ENCODE measurements around the gene ZNF473. TPM values are rescaled to one million over a fixed set of nuclear protein-coding genes. Genes with fewer than 3 reads are reported as not detected.

ZNF473 gene
- total and polyA plus RNA-seq, 2 of the 13 experiments (the other 11 are each of a cell fraction or from before 2014, with no cell fraction given) = 5.8 to 11.9 TPM

GRCh38 chr19:50008532-50008931 is 17.3 kb upstream of the ZNF473 start:
- Histone ChIP-seq H2AFZ (ENCODE audit: low read length) (no peak overlapping the region), H3K4me2 (ENCODE audit: low read depth, low read length) (no peak overlapping the region), H3K9me3 (ENCODE audit: low read length) (no peaks in the 10 kb centered on the region), H4K20me1 (ENCODE audit: insufficient read depth, low read length) (no peaks in the 10 kb centered on the region), H3K27me3 (ENCODE audit: control insufficient read depth in 1 of 2, insufficient read depth in 2 of 2, low read length in 2 of 2) (no peaks in the 10 kb centered on the region), H3K9ac (ENCODE audit: insufficient read depth, low read depth, low read length) (no peak overlapping the region), H3K36me3 (replicated peaks in 1 of 2; ENCODE audit: control insufficient read depth in 1 of 2, insufficient read depth in 2 of 2, low read length in 2 of 2) (peaks cover 15 to 56% of the 10 kb centered on the region in 2 experiments), H3K4me1 (ENCODE audit: insufficient read depth, low read length) (no peaks in the 10 kb centered on the region), H3K27ac (ENCODE audit: extremely low read length, insufficient read depth, low read length) (no peak overlapping the region), H3K79me2 (ENCODE audit: insufficient read depth, low read length) (no peaks in the 10 kb centered on the region), H3K4me3 (replicated peaks in 1 of 3; ENCODE audit: insufficient read depth in 1 of 3, low read depth in 2 of 3, low read length in 3 of 3) (no peak overlapping the region)
- 74% methylated on average over 10 of the region's 10 CpGs for WGBS (ENCODE audit: low lambda C conversion rate)
- in situ Hi-C loops (cut with HindIII; ENCODE audit: extremely low pct_ligation_motif_present, low pct_unique_long_range_greater_than_20kb) (no loop called here), intact Hi-C loops (cut with micrococcal nuclease; ENCODE audit: unreplicated experiment) (no loop called here)
- ATAC-seq (peak; percentile 62; the same call in 2 of the 3 replicates), FAIRE-seq (no peak), DNase-seq (ENCODE audit: low spot score) (no peak)
- POLR2A ChIA-PET = no interaction called here
- BruUV-seq (replicated peaks) = no TSS peak
- CTCF ChIA-PET (ENCODE audit: low intra/inter-chr PET ratio, low total read pairs) = no interaction called here
- no peak for TF ChIP-seq ZNF333 (CRISPR knock-in tag; IDR thresholded peaks at IDR 0.05; ENCODE audit: borderline replicate concordance)
- TF ChIP-seq HNF4A (CRISPR knock-in tag; IDR thresholded peaks at IDR 0.05) = no peak
- no peak for TF ChIP-seq SKI (IDR thresholded peaks at IDR 0.05; ENCODE audit: partially characterized antibody)
- TF ChIP-seq, protein P1, sequence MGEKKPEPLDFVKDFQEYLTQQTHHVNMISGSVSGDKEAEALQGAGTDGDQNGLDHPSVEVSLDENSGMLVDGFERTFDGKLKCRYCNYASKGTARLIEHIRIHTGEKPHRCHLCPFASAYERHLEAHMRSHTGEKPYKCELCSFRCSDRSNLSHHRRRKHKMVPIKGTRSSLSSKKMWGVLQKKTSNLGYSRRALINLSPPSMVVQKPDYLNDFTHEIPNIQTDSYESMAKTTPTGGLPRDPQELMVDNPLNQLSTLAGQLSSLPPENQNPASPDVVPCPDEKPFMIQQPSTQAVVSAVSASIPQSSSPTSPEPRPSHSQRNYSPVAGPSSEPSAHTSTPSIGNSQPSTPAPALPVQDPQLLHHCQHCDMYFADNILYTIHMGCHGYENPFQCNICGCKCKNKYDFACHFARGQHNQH (CRISPR knock-in tag; IDR thresholded peaks at IDR 0.05) = no peak
- TF ChIP-seq TBX3 (IDR thresholded peaks at IDR 0.05; ENCODE audit: borderline replicate concordance) = no peak
- TF ChIP-seq, protein P2, sequence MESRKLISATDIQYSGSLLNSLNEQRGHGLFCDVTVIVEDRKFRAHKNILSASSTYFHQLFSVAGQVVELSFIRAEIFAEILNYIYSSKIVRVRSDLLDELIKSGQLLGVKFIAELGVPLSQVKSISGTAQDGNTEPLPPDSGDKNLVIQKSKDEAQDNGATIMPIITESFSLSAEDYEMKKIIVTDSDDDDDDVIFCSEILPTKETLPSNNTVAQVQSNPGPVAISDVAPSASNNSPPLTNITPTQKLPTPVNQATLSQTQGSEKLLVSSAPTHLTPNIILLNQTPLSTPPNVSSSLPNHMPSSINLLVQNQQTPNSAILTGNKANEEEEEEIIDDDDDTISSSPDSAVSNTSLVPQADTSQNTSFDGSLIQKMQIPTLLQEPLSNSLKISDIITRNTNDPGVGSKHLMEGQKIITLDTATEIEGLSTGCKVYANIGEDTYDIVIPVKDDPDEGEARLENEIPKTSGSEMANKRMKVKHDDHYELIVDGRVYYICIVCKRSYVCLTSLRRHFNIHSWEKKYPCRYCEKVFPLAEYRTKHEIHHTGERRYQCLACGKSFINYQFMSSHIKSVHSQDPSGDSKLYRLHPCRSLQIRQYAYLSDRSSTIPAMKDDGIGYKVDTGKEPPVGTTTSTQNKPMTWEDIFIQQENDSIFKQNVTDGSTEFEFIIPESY (CRISPR knock-in tag; IDR thresholded peaks at IDR 0.05) = peak; percentile 93
- TF ChIP-seq, protein P3, sequence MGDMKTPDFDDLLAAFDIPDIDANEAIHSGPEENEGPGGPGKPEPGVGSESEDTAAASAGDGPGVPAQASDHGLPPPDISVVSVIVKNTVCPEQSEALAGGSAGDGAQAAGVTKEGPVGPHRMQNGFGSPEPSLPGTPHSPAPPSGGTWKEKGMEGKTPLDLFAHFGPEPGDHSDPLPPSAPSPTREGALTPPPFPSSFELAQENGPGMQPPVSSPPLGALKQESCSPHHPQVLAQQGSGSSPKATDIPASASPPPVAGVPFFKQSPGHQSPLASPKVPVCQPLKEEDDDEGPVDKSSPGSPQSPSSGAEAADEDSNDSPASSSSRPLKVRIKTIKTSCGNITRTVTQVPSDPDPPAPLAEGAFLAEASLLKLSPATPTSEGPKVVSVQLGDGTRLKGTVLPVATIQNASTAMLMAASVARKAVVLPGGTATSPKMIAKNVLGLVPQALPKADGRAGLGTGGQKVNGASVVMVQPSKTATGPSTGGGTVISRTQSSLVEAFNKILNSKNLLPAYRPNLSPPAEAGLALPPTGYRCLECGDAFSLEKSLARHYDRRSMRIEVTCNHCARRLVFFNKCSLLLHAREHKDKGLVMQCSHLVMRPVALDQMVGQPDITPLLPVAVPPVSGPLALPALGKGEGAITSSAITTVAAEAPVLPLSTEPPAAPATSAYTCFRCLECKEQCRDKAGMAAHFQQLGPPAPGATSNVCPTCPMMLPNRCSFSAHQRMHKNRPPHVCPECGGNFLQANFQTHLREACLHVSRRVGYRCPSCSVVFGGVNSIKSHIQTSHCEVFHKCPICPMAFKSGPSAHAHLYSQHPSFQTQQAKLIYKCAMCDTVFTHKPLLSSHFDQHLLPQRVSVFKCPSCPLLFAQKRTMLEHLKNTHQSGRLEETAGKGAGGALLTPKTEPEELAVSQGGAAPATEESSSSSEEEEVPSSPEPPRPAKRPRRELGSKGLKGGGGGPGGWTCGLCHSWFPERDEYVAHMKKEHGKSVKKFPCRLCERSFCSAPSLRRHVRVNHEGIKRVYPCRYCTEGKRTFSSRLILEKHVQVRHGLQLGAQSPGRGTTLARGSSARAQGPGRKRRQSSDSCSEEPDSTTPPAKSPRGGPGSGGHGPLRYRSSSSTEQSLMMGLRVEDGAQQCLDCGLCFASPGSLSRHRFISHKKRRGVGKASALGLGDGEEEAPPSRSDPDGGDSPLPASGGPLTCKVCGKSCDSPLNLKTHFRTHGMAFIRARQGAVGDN (CRISPR knock-in tag; IDR thresholded peaks at IDR 0.05) = peak; percentile 34
- TF ChIP-seq ZSCAN25 (CRISPR knock-in tag; IDR thresholded peaks at IDR 0.05) = no peak
- TF ChIP-seq POGK (CRISPR knock-in tag; conservative IDR thresholded peaks at IDR 0.05) = no peak
- TF ChIP-seq ZNF550 (CRISPR knock-in tag; IDR thresholded peaks at IDR 0.05; ENCODE audit: borderline replicate concordance) = no peak
- TF ChIP-seq PHB2 (IDR thresholded peaks at IDR 0.05; ENCODE audit: partially characterized antibody) = no peak
- no peak for TF ChIP-seq ZNF546 (CRISPR knock-in tag; conservative IDR thresholded peaks at IDR 0.05)
- no peak for TF ChIP-seq ZNF749 (CRISPR knock-in tag; IDR thresholded peaks at IDR 0.05; ENCODE audit: borderline replicate concordance)
- TF ChIP-seq ZBTB7A (CRISPR knock-in tag; IDR thresholded peaks at IDR 0.05) = no peak
- no peak for TF ChIP-seq ISX (CRISPR knock-in tag; conservative IDR thresholded peaks at IDR 0.05)
